Stimulated activated CD4-positive, alpha-beta T cell treated with anti-CD3 and anti-CD28 coated beads, Interleukin-4, amount 100 ng/mL, for 48 hours (primary cell): ENCODE data around the gene SERPINB2.

ENCODE experiments used
- DNase-seq, 2 donors: peaks; one replicate each; pipeline ENCODE4 v3.0.0-alpha.2; 2020; ENCODE audit warnings: low read depth in 2 of 2

Gene SERPINB2

DNA sequence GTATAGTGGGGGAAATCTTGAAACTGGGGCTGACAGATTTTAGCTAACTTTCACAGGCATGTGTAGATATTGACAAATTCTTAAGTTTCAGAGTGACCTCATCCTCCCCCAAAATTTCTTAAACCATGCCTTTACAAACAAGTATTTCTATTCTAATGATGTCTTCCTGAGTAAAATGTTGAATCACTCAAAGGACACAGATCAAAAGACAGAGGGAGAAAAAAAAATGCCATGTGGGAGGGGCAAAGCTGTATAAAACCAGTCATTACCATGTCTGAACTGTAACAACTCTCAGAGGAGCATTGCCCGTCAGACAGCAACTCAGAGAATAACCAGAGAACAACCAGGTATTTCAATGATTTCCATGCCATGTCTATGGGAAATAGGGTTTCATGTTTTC, at the start of gene SERPINB2:
TSS of gene SERPINB2 (plus strand) at position 282 of the 400 bp plus-strand sequence. CDS start 3,740 bp downstream, outside the sequence.
- no peak for DNase-seq

- no peak for DNase-seq
Measured at GRCh38 chr18:63843008-63843407, 44.5 kb upstream of the SERPINB2 start.

DNA sequence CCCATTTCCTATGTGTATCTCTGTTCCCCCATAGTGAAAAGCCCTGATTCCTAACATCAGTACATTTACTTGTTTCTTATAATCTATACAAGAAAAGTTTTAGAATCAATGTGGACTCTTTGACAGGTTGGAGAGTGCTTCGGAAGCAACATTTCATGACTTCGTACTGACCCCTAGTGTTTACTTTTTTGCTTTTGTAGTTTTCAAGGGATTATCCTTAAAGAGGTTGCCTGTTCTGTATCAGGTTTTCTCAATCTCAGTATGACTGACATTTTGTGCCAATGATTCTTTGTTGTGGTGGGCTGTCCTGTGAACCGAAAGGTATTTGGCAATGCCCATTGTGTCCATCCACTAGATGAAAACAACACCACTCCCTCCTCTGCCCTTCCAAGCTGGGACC, 43.3 kb upstream of the SERPINB2 start:
- DNase-seq = no peak

- no peak for DNase-seq
Measured at GRCh38 chr18:63848159-63848558, 39.3 kb upstream of the SERPINB2 start.

GRCh38 chr18:63850020-63850419, 37.5 kb upstream of the SERPINB2 start:
- DNase-seq = no peak

DNA sequence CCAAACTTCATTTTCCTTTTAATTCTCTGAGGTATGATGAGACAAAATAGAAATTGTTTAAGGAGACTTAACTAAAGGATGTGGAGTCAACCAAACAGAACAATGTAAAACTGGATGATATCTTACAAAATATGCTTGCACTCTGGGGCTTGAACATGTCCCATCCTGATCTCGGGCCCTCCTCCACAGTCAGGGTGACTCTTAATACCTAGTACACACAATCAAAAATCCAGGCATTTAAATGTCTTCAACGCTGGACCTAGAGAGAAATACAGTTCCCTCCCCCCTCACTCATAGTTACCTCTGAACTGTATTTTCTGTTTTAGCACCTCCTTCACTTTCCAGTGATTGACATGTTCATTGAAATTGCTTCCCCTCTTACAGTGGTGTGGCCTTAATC, 36.9 kb upstream of the SERPINB2 start:
- no peak for DNase-seq

GRCh38 chr18:63858456-63858855, 29.0 kb upstream of the SERPINB2 start:
- no peak for DNase-seq

GRCh38 chr18:63859781-63860475, 27.6 kb upstream of the SERPINB2 start:
- DNase-seq = no peak

DNA sequence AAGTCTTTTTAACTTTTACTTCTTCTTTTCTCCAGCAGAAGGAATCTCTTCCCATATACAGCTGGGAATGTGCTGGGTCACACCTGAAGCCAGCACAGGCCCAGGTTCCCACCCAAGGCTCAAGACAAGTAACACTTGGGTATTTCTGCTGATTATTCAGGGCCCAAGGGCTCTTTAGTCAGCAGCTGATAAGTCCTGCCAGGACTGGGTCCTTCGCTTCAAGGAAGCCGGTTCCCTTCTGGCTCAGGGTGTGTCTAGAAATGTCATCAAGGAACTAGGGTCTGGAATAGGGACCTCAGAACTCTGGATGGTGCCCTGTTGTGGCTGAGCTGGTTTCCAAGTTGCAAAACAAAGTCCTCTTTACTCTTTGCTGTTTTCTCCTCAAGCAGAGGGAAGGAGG, 27.0 kb upstream of the SERPINB2 start:
- no peak for DNase-seq

DNA sequence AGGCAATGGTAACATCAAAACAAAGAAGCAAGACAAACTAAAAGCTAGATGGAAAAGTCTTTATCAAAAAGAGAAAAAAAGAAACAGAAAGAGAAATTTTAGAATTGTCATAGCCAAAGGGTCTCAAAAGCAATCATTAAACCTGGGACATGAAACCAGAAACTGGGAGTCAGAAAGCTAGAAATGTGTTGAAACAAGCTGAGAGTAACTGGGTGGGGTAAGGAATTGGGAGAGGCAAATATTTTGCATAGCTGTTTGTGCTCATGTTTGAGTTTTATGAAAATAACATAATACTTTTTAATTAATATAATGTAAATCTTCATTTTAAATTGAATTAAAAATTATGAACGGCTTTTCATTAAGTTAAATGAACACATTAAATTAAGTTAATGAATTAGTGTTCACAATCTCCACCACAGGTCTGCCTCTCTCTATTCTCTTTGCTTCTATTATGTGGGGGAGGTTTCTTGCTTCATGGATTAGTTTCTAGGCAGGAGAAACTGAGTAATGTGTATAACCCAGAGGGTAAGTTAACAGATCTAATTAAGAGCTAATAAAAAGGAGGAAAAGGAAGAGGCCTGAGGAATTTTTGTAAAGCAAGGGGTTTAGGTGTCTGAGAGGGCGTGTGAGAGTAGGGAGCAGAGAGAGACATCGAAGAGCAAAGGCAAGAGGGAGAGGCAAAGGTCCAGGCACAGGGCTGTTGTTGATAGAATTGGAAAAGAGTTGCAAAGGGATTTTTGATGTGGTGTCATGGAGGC, 20.0 kb upstream of the SERPINB2 start:
- DNase-seq = no peak

DNA sequence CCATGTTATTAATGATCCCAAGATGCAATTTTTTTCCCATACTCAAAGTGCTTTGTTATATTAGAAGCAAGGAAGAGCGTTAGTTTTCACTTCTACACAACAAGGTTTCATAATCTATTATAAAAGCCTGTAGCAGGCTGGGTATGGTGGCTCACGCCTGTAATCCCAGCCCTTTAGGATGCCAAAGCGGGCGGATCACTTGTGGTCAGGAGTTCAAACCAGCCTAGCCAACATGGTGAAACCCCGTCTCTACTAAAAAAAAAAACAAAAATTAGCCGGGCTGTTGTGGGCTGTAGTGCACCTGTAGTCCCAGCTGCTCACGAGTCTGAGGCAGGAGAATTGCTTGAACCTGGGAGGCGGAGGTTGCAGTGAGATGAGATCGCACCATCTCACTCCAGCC, 19.0 kb upstream of the SERPINB2 start:
- DNase-seq = no peak

GRCh38 chr18:63869374-63869773, 18.1 kb upstream of the SERPINB2 start:
- DNase-seq = no peak

DNA sequence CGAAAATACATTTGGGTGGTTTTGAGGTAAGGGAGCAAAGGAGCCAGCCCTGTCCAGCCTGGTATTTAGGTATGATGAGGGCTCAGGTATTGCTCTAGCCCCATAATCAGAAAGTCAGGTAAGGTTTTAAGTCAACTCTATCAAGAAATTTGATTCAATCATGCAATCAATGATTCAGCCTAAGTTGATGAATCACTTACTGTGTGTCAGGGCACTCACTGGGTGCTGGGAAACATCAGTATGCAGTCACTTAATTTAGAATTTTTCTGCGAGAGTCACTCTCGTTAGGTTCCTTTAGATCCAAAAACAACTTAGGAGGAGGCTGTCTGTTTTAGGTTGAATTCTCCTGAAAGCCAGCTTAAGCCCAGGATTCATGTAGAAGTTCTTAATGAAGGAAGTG, 17.7 kb upstream of the SERPINB2 start:
- no peak for DNase-seq

DNA sequence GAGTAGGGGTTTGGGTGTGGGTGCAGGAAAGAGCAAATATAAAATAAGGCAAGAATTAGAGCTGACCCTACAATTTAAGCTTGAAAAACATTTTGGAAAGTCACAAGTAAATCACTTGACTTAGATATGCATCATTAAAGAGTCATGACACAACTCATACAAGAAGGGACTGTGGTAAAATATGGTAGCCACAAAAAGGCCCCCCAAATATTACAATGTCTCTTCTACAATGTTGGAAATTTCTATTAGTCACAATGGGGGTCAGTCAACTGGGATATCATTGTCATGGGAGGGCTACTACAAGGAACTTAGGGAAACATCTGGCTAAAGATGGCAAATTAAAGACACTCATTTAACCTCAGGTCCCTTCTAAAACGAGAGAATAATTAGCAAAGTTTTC, 15.7 kb upstream of the SERPINB2 start:
- DNase-seq = no peak

- no peak for DNase-seq
Measured at GRCh38 chr18:63872586-63872985, 14.9 kb upstream of the SERPINB2 start.

DNA sequence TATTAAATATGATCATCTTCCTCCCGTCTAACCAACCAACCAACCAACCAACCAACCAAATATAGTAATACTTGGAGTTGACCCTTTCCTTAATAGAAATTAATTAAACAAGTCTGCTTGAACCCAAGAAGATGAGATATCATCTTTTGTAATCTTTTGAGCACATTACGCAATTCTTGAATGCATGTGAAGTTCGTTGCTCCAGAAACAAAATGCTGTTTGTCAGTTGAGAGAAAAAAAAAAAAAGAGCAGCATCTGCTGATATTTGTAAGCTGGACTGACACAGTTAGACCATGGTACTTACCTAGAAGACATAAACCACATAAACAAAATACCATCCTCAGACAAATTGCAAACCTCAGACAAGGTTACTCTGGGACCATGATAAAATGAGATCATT, 9.2 kb upstream of the SERPINB2 start:
- no peak for DNase-seq

DNA sequence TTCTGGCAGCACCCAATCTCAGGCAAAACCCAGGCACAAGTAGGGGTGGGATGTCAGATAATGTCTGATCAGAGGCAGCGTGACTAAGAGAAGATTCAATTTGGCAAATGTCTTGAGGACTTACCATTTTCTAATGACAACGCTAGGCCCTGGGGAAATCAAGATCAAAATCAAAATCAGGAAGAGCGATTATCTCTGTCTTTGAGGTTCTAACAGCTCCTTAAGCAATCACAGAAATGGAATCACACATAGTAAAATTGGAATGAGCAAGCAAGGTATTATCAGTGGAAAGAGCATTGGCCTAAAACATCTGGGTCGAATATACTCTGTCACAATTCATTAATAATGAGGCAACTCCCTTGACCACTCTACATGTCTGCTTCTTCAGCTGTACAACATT, 8.6 kb upstream of the SERPINB2 start:
- no peak for DNase-seq

- DNase-seq = no peak
Measured at GRCh38 chr18:63879709-63880108, 7.8 kb upstream of the SERPINB2 start.

DNA sequence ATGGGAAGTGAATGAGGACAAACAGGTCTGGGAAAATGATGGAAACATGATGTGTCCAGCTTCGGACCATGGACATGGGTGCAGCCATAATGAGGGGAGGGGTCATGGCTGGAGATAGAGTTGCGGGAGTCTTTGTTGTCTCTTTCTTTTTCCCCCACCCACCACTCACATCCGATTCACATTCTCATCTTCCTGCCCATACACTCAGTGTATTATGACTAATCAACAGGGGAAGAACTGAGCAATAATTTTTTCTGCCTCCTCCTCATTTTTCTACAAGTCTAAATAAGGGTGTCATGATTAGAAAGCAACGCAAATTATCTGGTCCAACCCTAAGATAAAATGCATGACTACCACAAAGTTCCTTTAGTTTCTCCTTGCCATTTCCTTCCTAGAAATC, 5.7 kb upstream of the SERPINB2 start:
- no peak for DNase-seq

GRCh38 chr18:63882333-63883141, 5.0 kb upstream of the SERPINB2 start:
- DNase-seq = no peak

- DNase-seq = no peak
Measured at GRCh38 chr18:63883617-63884016, 3.9 kb upstream of the SERPINB2 start.

DNA sequence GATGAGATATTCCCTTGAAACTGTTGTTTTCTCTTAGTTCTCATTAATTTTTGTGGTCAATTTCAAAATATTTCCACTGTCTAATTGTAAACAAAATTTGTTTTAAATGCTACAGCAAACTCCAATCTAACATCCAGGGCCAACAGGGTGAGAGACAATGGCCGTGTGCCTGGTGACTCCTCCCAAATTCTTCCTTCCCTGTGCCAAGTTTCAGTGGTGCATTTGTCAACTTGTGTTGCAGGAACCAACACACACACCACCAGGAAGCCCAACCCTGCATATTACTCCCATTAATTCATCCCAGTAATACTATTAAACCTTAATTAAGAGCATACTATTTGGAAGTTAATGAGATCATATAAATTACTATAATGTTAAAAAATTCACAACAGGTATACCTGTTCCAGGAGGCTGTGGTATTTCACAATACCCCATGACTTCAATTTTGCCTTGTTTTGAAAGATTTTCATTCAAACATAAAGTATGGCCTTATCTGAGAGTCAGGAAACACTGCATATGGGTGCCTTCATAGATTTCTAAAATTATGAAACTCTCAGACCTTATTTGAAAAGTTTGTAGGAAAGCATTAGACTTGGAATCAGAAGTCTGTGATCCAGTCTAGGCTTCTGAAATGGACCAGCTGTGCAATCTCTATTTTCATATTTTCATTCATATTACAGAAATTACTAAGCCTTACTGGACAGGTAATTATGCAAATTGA, 1.1 kb downstream of the SERPINB2 start:
- DNase-seq = no peak
